Kidney epithelial cell (primary cell): ENCODE results near the gene MBOAT1. TPM values are rescaled to one million over a fixed set of nuclear protein-coding genes. Genes with fewer than 3 reads are reported as not detected.

Experiments
- DNase-seq: peaks from one replicate; pipeline ENCODE4 v3.0.0-alpha.2; 2010; ENCODE audit warnings: low read depth
- H3K27me3 ChIP-seq: 2 replicates; pipeline ENCODE4 v1.6.0; 2011; ENCODE audit warnings: low read length; ENCODE audit not compliant: control insufficient read depth, insufficient read depth
- H3K36me3 ChIP-seq: 2 replicates; pipeline ENCODE4 v1.5.1; 2011; ENCODE audit warnings: low read length; ENCODE audit not compliant: control insufficient read depth, insufficient read depth
- H3K4me3 ChIP-seq: 2 replicates; pipeline ENCODE4 v1.5.1; 2011; ENCODE audit warnings: low read depth, mild to moderate bottlenecking, control low read depth, low read length
- CTCF ChIP-seq: IDR thresholded peaks from 2 replicates; pipeline ENCODE4 v1.5.1; 2011; ENCODE audit warnings: mild to moderate bottlenecking, moderate library complexity, low read length, control low read depth, inconsistent platforms; ENCODE audit not compliant: insufficient read depth, poor library complexity, severe bottlenecking
- total RNA-seq: library from RNA; depleted of rRNA; stranded (reverse); fragments of >200 nt; gene quantifications from 2 replicates; pipeline ENCODE4 v1.2.3, GENCODE V29; 2015

Gene MBOAT1, protein sequence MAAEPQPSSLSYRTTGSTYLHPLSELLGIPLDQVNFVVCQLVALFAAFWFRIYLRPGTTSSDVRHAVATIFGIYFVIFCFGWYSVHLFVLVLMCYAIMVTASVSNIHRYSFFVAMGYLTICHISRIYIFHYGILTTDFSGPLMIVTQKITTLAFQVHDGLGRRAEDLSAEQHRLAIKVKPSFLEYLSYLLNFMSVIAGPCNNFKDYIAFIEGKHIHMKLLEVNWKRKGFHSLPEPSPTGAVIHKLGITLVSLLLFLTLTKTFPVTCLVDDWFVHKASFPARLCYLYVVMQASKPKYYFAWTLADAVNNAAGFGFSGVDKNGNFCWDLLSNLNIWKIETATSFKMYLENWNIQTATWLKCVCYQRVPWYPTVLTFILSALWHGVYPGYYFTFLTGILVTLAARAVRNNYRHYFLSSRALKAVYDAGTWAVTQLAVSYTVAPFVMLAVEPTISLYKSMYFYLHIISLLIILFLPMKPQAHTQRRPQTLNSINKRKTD
- total RNA-seq, result 7.1 and 12.0 TPM in 2 replicates

DNA sequence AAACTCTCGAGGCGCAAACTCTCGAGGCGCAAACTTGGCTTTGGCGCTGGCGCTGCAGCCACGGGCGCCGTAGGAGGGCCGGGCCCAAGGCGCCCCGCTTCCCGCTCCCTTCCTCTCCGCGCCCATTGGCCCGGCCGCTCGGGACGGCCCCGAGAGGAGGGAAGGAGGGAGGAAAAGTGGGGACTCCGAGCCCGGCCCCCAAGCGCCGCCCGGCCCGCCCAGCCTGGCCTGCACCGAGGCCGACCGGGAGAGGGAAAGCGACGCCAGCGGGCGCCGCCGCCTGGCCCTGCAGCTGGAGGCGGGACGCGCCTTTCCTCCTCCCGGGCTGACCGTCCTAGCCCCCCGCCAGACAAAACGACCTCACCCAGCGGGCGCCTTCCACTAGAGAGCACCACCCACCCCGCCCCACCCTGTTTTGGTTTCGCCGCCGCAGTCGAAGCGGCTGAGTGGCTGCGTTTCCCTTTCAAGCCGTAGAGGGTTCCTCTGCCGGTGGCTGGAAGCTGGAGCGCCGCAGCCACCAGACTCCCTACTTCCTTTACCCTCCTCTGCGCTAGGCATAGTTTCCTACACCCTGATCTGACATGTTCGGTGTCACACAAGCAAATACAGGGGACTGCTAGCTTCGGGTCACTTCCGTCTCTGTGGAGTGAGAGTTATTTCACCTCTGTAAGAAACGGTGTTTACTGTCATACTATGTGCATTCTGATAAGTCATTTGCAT is at the start of gene MBOAT1:
Gene MBOAT1, minus strand, starts transcription at position 78 of the 720 bp plus-strand sequence. CDS start 235 bp downstream, outside the sequence.
- Histone ChIP-seq H3K4me3 (peak within 1 kb of the TSS; percentile 80), H3K27me3 (no peaks in the 10 kb centered on the region), H3K36me3 (no peaks in the 10 kb centered on the region)
- peak; percentile 49 for DNase-seq
- TF ChIP-seq CTCF, result peak; percentile 16

GRCh38 chr6:20261685-20262084 is 49.4 kb upstream of the MBOAT1 start:
- DNase-seq, result no peak
- no peaks in the 10 kb centered on the region for H3K27me3 ChIP-seq
- no peak for TF ChIP-seq CTCF
- H3K36me3 ChIP-seq, result no peaks in the 10 kb centered on the region
- no peak overlapping the region for H3K4me3 ChIP-seq

- no peak for TF ChIP-seq CTCF
- DNase-seq, result no peak
- H3K27me3 ChIP-seq, result no peaks in the 10 kb centered on the region
- H3K4me3 ChIP-seq, result no peak overlapping the region
- no peaks in the 10 kb centered on the region for H3K36me3 ChIP-seq
Observed at GRCh38 chr6:20260360-20260759, 48.1 kb upstream of the MBOAT1 start.

GRCh38 chr6:20259316-20260049 is 47.2 kb upstream of the MBOAT1 start:
- no peak for DNase-seq
- no peak for TF ChIP-seq CTCF
- no peaks in the 10 kb centered on the region for H3K27me3 ChIP-seq
- H3K36me3 ChIP-seq, result no peaks in the 10 kb centered on the region
- no peak overlapping the region for H3K4me3 ChIP-seq

DNA sequence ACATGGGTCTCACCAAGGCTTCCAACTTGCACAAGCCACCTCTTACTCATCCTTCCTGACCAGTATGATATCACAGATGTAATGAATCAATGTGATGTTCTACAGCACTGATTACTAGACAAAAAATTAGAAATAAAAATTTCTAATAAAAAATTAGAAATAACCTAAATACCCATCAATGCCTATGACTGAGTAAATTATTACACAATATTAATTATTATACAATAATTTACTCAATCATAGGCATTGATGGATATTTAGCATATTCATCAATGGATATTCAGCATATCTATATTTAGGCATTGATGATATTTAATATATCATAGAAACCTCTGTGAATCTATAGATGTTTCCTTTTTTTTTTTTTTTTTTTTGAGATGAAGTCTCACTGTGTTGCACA is 43.2 kb upstream of the MBOAT1 start:
- no peak for TF ChIP-seq CTCF
- H3K36me3 ChIP-seq, result no peaks in the 10 kb centered on the region

More for the DNA sequence above, 43.2 kb upstream of the MBOAT1 start:
- no peak for DNase-seq
- Histone ChIP-seq H3K4me3 (no peak overlapping the region), H3K27me3 (no peaks in the 10 kb centered on the region)
